Forelimb muscle (tissue), 1 donor: ENCODE measurements around the gene NADK. TPM values are rescaled to one million over a fixed set of nuclear protein-coding genes. Genes with fewer than 3 reads are reported as not detected.

ENCODE experiments used
- DNase-seq: peaks from one replicate; pipeline ENCODE4 v3.0.0-alpha.2; 2013; ENCODE audit warnings: low read depth
- polyA plus RNA-seq: library from polyadenylated mRNA; unstranded; fragments of 120-200 nt; gene quantifications from one replicate; pipeline ENCODE4 v1.2.1, GENCODE V29; 2013; ENCODE audit not compliant: insufficient read length

NADK gene
- polyA plus RNA-seq, 1 donor = 29.7 TPM

- DNase-seq = no peak
These were observed 8.8 kb upstream of the NADK start for GRCh38 chr1:1786836-1787605.

DNA sequence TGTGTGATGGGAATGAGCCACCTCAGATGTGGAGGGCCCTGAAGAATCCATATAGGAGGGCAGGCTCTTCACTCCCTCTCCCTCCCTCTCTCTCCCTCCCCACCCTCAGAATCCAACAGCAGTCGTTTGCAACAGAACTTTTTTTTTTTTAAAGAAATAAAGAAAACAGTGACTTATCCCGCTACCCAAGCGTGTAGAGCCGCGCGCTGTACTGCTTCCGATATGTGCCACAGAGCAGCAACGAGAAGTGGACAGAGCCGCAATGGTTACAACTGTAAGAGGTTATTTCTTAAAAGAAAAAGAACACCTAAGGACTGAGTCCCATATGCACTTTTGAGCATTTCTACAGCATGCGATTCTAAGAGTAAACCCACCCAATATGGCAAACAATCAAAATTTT lies 7.4 kb upstream of the NADK start:
- no peak for DNase-seq

DNA sequence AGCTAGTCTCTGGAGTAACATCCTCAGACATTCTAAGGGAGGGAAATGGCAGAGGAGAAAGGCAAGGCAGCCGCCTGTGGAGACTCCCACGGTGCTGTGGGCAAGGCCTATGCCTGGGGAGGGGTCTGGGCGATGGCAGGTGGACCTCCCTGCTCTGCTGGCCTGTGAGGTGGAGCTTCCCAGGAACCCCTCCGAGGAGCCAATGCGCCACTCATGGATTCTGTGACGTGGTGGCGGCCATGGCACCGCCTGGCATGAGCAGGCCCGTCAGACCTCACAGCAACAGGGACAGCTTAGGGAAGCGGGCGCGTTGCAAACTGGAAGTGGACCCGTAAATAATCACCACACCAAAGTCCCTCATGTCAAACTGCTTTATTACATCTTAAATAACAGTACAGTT lies 6.7 kb upstream of the NADK start:
- DNase-seq = no peak

- DNase-seq = no peak
These were observed 5.0 kb upstream of the NADK start for GRCh38 chr1:1783320-1783719.

DNA sequence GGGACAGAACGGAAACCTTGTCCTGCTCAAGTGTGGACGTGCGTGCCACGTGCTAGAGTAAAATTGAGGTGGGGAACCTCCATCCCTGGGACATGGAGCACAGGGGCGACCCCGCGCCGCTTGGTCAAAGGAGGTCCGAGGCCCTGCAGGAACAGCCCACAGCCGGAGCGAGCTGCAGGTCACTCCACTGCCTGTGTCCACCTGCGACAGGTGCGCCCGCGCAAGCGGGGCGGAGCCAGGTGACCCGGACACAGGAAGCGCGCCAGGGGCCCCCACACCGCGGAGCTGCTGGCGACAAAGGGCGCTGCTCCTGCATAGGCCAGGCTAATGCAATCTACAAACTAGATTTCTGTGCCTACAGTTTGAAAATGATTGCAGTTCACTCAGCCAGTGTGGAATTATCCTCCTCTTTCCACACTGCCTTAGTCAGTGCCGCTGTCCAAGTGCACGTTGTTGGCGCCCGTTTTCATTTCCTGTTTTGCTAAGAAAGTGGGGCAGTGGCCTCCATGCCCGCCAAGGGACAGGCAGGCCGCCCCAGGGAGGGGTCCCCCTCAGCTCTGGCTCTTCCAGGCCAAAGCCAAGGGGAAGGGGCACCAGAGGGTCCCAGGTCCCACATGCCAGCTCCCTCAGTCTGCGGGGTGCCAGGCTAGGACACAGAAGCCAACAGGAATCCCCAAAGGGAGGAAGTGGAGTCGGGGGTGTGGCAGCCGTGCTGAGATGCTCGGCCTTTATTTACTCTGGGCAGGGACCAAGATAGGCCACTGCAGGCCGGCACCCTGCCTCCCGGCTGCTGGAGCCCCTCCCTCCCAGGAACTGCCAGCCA lies 4.3 kb upstream of the NADK start:
- no peak for DNase-seq

GRCh38 chr1:1781526-1781903 lies 3.2 kb upstream of the NADK start:
- DNase-seq = no peak

DNA sequence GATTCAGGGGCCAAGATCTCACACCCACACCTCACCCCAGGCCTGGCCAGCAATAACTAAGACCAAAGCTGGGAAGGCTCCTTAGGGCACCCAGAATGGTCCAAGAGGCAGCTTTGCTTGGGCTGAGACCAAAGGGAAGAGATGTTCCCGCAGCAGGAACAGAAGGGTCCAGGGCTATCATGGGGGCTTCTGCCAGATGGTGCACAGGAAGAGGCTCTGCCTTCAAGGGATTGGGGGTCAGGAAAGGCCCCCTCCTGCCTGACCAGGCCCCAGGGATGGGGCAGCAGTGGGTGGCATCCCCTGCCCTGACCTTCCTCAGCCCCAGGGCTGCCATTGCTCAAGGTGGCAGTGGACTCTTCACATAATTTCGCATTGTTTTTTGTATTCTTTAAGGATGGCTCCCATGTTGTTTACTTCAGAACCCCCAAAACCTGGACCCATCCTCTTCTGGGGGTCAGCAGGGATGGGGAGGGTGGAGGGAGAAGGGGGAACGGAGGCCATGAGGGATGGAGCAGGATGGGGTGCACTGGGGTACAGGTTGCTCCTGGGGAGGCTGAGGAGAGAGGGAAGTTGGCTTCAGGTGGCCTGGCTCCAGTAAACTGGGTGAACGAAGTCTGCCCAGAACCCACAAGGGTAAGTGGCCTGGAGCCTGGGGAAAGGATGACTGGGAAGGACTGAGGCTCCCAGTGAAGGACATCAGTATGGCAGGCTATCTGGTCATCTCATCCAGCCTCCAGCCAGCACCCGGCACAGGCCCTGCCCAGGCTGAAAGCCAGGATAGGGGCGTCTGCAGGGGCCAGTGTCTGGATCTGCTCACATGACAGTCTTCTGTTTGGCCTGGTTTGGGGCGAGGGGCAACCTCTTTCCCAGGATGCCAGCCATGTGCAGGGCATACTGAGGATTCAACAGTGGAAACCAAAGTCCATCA lies 2.6 kb upstream of the NADK start:
- no peak for DNase-seq

- no peak for DNase-seq
These were observed 1.7 kb upstream of the NADK start for GRCh38 chr1:1779691-1780597.

GRCh38 chr1:1779320-1779675 lies 1.0 kb upstream of the NADK start:
- no peak for DNase-seq

DNA sequence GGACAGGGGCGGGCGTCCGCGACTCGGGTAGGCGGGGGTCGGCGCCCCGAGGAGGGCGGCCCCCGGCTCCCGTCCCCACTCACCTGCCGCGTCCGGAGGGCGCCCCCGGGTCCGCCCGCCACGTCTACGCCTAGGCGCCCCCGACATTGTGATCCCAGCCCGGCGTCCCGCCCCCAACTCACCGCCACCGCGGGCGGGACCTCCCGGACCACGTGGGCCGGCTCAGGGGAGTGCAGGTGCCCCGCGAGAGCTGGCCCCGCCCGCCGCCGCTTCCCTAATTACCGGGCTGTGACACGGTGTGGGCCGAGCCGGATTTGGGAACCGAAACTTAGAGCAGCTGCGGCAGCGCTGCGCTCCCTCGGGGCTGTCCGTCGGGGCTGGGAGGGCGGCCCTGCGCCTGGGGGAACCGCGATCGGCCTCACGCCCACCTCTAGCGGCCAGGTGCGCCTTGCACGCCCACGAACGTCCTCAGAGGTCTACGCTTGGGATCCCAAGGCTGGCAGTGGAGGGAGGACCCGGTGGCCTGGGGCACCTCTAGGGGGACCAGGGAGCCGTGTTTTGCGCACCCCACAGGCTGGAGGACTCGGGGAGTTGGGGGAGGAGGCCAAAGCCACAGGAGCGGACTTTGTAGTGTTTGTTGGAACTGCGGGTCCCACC lies 521 bp upstream of the NADK start:
- no peak for DNase-seq

DNA sequence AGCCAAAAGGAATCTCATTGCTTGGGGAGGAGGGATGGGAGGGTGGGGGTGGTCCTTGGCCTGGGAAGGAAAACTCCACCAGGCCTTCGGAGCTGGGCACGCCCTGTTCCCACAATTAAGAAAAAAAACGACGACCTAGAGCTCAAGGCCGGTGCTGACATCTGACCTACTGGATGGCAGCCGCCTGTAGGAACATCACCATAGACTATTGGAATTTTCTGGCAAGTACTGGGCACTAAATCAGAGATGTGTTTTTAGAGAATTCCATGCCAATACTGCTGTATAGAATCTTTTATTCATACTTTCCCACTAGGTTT lies 729 bp downstream of the NADK start:
- no peak for DNase-seq

GRCh38 chr1:1776672-1777582 lies 1.3 kb downstream of the NADK start:
- DNase-seq = peak; percentile 39

DNA sequence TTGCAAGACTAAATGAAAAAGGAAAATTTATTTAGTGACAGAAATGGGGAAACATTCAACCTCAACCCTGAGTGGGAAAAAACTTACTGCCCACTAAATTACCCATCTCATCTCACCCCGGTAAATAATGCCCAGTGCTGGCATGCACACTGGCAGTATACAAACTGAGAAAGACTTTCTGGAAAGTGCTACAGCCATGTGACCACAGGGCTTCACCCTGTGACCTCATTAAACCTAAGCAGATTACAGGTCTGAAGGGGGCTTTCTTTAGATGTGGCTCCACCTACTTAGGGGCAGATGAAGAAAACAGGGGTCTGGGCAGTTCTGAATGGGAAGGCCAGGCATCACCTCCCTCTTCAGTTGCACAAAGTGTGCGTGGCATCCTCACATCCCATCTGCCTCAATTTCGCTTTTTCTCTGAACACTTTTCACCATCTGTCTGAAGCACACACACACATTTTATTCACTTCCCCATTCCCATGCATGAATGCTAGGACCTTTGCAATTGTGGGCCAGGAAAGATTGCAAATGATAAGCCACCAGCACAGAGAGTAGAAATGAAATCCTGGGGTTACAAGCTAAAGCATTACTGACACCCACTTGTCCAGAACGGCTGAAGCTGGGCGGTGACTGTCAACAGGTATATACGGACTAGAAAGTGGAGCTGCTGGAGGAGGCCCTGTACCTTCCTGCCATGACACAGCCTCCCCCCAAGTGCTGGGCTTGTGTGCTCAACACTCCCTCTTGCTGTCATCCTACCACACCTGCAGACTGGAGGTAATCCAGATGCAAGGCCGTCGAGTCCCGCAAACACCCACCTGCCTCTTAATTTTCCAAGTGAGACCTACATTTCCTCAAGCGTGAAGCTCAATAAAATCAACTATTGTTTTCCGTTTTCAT lies 2.7 kb downstream of the NADK start:
- DNase-seq = no peak

DNA sequence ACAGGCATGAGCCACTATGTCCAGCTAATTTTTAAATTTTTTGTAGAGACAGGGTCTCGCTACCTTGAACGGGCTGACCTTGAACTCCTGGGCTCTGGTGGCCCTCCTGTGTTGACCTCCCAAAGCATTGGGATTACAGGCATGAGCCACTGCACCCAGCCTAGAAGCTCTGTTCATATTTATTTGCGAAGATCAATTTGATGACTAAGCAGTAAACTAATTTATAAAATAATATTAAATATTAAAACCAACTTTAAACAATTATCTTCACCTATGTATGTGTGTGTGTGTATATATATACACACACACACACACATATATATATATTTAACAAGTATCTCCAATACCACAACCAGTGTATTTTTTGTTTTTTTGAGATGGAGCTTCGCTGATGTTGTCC lies 4.4 kb downstream of the NADK start:
- no peak for DNase-seq

GRCh38 chr1:1771096-1771495 lies 7.2 kb downstream of the NADK start:
- no peak for DNase-seq

GRCh38 chr1:1770102-1770501 lies 8.2 kb downstream of the NADK start:
- DNase-seq = no peak

- no peak for DNase-seq
These were observed 9.8 kb downstream of the NADK start for GRCh38 chr1:1768249-1768992.

- DNase-seq = no peak
These were observed 13.3 kb downstream of the NADK start for GRCh38 chr1:1764876-1765470.
